ENCODE measurements around the gene VPS13D. TPM values are rescaled to one million over a fixed set of nuclear protein-coding genes. Genes with fewer than 3 reads are reported as not detected.
A peak's percentile ranks its signal among the peaks of the same experiment; 100 is the strongest.

The VPS13D gene
- total RNA-seq, 4 donors from 2014 or later: 33.2 to 115 (median 56.5) TPM

- H3K27me3 ChIP-seq: no peaks in the 10 kb centered on the region
- intact Hi-C loops (cut with DNase I; ENCODE audit: low total_unique reads): no loop called here
- H3K36me3 ChIP-seq: no peaks in the 10 kb centered on the region
- no peak overlapping the region for H3K4me3 ChIP-seq
- TF ChIP-seq CTCF (IDR thresholded peaks at IDR 0.05) (no peak), POLR2A (IDR thresholded peaks at IDR 0.05) (no peak)
- H3K27ac ChIP-seq: peak overlapping the region; percentile 36 to 54
- H3K9me3 ChIP-seq: no peaks in the 10 kb centered on the region
- H3K4me1 ChIP-seq: no peaks in the 10 kb centered on the region
- DNase-seq: no peak
Measured at GRCh38 chr1:12424087-12424529, 194.3 kb downstream of the VPS13D start.

GRCh38 chr1:12424793-12425192, 195.0 kb downstream of the VPS13D start:
- Histone ChIP-seq H3K4me1 (no peaks in the 10 kb centered on the region), H3K4me3 (no peak overlapping the region), H3K27me3 (no peaks in the 10 kb centered on the region), H3K9me3 (no peaks in the 10 kb centered on the region), H3K27ac (peak overlapping the region; percentile 36 to 54), H3K36me3 (no peaks in the 10 kb centered on the region)
- intact Hi-C loops (cut with DNase I; ENCODE audit: low total_unique reads): no loop called here
- TF ChIP-seq CTCF (IDR thresholded peaks at IDR 0.05) (no peak), POLR2A (IDR thresholded peaks at IDR 0.05) (no peak)
- DNase-seq: no peak

GRCh38 chr1:12426030-12426429, 196.2 kb downstream of the VPS13D start:
- Histone ChIP-seq H3K9me3 (no peaks in the 10 kb centered on the region), H3K4me1 (no peaks in the 10 kb centered on the region), H3K36me3 (no peaks in the 10 kb centered on the region), H3K4me3 (no peak overlapping the region), H3K27me3 (no peaks in the 10 kb centered on the region), H3K27ac (peak overlapping the region in 1 of 2 donors; percentile 23)
- intact Hi-C loops (cut with DNase I; ENCODE audit: low total_unique reads): no loop called here
- no peak for TF ChIP-seq POLR2A (IDR thresholded peaks at IDR 0.05)
- TF ChIP-seq CTCF (IDR thresholded peaks at IDR 0.05): no peak
- no peak for DNase-seq

- H3K4me1 ChIP-seq: peaks cover 0 to 9% of the 10 kb centered on the region in 2 donors
- H3K27ac ChIP-seq: no peak overlapping the region
- no peak overlapping the region for H3K4me3 ChIP-seq
- no peak for TF ChIP-seq CTCF (IDR thresholded peaks at IDR 0.05)
- TF ChIP-seq POLR2A (IDR thresholded peaks at IDR 0.05): no peak
- DNase-seq: no peak
- H3K36me3 ChIP-seq: no peaks in the 10 kb centered on the region
- intact Hi-C loops (cut with DNase I; ENCODE audit: low total_unique reads): no loop called here
- H3K9me3 ChIP-seq: no peaks in the 10 kb centered on the region
- H3K27me3 ChIP-seq: no peaks in the 10 kb centered on the region
Measured at GRCh38 chr1:12428334-12428733, 198.5 kb downstream of the VPS13D start.

- DNase-seq: no peak
- TF ChIP-seq CTCF (IDR thresholded peaks at IDR 0.05): no peak
- TF ChIP-seq POLR2A (IDR thresholded peaks at IDR 0.05): no peak
- H3K9me3 ChIP-seq: no peaks in the 10 kb centered on the region
- no peak overlapping the region for H3K4me3 ChIP-seq
- intact Hi-C loops (cut with DNase I; ENCODE audit: low total_unique reads): no loop called here
- H3K4me1 ChIP-seq: peaks cover 8 to 19% of the 10 kb centered on the region in 2 donors
- H3K27me3 ChIP-seq: no peaks in the 10 kb centered on the region
- H3K27ac ChIP-seq: no peak overlapping the region
- no peaks in the 10 kb centered on the region for H3K36me3 ChIP-seq
Measured at GRCh38 chr1:12430525-12430924, 200.7 kb downstream of the VPS13D start.

Measured in uterus (tissue), 4 donors.